Measurements from ENCODE around the gene BICC1.

- no peak for TF ChIP-seq CTCF (IDR thresholded peaks at IDR 0.05)
- TF ChIP-seq POLR2A (IDR thresholded peaks at IDR 0.05) = no peak
Observed at GRCh38 chr10:58651742-58652141, 139.1 kb downstream of the BICC1 start.
